Hematopoietic multipotent progenitor cell treated with erythropoietin and hydrocortisone succinate and interleukin-3 and kit ligand, for 15 days (in vitro differentiated cells): Measurements from ENCODE around the gene NOS3.

ENCODE experiments used
- DNase-seq: peaks from one replicate; pipeline ENCODE4 v3.0.0-alpha.2; 2015; ENCODE audit warnings: low spot score

Gene NOS3

DNA sequence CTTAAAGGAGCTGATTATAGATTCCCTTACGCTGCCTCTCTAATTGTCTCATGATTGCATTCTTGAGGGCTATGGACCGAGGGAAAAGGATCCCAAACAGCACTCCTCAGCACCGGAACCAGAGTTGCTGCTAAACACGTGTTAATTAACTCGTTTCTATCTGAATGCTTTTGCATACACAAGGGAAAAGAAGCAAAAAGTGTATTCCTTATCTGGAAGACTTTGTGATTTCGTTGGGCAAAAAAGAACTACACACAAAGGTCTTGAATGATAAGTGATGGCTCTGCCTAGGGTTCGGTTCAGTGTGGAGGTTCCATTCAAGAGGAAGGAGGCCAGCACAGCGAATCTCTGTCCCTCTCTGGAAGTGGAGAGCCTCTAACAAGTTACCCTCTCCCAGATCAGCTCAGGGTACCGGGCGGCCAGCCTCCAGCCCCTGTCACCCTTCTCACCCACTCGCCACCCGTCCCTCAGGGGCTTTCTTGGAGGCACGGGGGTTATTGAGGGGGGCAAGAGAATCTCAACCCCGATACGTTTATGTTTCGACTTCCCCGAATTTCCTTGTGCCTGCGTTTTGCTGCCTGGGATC lies 68.1 kb downstream of the NOS3 start:
- DNase-seq: peak; percentile 28

DNA sequence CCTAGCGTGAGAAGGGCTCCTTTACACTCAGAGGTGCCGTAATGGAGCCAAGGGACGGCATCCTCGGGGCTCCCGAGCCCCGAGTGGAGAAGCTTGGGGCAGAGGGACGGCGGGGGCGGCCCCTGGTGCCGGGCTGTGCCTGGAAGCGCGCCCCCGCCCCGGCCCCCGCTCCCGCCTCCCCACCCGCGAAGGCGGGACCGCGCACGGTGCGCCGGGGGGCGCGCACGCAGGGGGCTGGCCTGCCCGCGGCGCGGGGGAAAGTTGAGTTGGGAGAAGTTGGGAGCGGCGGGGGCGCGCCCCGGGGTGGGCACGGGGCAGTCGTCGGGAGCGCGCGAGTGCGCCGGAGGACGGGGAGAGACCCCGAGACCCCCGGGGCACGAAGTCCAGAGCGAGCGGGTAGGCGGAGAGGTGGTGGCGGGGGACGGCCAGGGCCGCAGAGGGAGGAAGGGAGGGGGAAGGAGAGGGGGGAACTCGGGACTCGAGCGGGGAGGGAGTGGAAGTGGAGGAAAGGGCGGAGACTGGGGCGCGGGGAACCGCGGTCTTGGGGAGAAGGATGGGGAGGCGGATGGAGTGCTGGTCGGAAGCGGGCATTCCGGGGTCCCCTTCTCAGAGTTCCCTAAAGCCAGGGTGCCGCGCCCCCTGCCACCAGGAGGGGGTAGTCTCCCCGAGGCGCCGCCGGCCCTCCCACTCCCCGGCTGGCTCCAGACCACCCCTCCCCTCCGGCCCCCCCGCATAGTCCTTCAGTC lies 68.7 kb downstream of the NOS3 start, which contains the start of gene SLC4A2:
TSS of gene SLC4A2 (plus strand) at position 223 of the 746 bp plus-strand sequence. CDS start 2,399 bp downstream, outside the sequence.
- DNase-seq: peak; percentile 37

DNA sequence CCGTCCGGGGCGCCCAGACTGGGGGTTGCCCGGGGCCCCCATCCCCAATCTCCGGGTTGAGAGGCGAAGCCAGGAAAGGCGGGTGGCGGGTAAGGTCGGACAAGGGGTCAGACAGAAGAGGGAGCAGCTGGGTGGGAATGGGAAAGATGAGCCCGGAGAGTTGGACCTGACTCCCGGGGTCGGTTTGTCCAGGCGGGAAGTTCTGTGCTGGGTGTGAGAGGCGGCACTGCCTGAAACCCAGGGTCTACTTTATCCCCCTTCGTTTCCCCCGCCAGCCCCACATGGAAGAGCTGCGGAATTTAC lies 69.2 kb downstream of the NOS3 start:
- DNase-seq: no peak

DNA sequence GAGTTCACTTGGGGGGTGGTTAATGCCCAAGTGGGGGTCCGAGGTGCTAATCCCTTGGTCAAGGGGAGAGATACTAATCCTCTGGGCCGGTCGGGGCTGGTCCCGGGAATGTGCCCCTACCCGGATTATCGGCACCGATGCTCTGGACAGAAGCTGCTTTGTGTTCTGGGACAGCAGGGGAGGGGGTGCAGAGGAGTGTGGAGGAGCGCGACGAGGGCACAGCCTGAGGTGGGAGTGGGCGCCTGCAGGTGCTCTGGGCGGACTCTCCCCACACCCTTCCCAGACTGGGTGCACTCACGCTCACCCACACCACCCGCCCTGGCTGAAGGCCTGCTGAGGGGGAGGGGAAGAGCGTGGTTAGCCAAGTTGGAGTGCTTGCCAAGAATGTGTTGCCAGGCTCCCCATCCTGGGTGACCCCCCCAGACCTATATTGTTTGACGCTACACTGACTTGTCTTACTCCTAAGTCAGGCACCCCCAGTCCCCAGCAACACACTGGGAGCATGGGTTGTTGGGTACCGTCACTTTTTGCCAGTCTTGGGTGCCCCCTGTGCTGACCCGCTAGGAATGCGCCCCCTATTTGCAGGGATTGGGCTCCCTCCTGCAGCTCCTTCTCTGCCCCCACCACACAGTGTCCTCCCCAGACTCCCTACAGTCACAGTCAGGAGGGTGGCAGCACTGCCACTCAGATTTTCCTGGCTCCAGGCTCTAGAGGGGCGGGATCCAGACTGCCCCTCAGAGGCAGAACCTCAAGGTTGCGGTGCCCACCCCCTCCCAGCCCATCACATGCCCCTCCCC lies 69.8 kb downstream of the NOS3 start:
- peak; percentile 32 for DNase-seq

DNA sequence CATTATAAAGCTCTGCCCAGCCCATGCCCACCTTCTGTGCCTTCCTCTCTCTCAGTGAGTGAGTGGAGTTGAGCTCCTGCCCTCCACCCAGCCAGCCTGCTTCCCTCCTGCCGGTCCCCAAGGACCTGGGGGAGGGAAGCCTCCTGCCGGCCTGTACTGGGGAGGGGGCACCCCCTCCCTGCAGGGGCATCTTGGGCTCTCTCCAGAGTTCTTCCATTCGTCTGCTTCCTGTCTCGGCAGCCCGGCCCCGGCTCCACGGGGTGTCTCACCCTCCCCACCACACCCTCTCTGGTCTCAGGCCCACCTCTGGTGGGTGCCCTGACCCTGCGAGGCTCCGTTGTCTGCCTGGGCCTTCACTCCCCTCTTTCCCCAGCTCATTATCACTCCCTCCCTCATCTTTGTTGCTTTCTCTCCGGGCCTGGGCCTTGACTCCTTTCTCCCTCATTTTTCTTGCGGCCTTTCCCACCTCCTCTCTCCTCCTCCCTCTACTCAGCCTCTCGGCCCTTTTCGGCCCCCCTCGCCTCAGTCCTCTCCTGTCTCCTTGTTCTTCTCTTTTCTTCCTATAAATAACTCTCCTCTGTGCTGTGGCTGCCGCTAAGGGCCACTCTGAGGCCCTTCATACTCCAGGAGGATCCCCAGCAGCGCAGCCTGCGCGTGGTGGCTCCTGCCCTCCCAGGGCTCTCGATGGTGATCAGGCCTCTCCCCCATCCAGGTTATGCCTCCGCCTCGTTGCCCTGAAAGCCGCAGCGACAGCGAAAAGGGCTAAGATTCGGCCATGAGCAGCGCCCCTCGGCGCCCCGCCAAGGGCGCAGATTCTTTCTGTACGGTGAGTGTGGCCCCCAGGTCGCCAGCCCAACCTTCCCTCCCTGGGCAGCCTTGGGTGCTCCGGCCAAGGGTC lies 70.6 kb downstream of the NOS3 start:
- DNase-seq: no peak

DNA sequence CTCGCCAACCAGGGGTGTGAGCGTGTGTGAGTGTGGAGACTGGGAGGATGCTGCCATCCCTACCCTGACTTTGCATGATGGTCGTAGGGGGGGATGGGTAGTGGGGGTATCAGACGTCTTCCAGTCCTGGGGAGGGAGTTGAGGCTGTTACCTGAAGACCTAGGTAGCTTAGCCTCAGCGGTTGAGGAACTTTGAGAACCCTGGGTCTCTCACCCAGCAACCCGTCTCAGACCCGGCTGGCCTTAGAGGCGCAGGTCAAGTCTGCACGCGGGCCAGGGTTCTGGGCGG lies 71.2 kb downstream of the NOS3 start:
- DNase-seq: no peak

DNA sequence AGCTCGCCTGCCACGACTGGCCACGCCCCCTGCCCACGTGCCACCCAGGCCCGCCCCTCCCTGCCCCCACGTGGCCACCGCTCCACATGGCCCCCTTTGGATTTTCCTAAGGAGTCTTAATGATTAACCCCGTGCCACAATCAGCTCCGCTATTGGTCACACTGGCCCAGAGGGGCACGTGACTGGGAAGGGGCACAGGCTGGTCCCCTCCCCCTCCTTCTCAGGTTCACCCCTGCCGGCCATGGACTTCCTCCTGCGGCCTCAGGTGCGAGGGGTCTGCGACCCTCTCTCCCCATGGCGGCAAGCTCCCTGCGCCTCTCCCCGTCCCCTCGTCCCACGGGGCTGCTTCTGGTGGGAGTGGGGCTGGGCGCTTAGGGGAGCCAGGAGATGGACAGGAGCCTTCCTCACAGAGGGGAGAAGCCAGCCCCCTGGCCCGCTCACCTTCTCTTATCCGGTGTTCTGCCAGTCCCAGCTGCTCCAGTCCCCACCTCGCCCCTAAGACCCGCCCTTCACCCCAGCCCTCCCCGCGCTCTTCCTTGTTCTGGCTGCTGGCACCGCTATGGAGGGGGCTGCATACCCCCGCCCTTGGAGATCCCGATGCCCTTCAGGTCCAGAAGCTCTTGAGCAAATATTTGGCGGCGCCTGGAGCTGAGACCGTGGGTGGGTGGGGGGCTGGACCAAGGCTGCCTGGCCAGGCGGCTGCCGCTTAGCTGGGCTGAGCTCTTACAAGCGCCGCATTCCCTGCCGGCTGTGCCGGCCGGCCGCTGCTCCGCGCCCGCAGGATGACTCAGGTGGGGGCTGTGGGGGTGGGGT lies 71.8 kb downstream of the NOS3 start:
- no peak for DNase-seq

DNA sequence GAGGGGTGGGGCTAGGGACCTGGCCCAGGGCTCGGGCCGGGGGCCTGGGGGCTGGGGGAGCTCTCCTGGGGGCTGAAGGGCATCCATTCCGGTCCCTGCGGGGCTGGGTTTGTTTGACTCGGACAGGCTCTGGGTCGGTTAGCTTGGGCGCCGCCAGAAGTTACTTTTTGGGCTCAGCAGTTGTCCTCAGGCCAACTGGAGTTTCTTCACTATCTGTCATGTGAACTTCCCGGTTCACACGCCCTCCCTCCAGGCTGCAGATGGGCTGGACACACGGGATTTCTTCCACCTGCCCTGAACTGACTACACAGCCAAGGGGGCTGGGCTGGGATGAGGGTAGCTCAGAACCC lies 72.4 kb downstream of the NOS3 start:
- DNase-seq: no peak
